ENCODE results near the gene IFT88. TPM values are rescaled to one million over a fixed set of nuclear protein-coding genes. Genes with fewer than 3 reads are reported as not detected.

Gene IFT88
- polyA plus RNA-seq, 10 donors = 11.7 to 20.6 (median 14.2) TPM

GRCh38 chr13:20686167-20686566 is 119.2 kb downstream of the IFT88 start:
- DNase-seq = no peak

DNA sequence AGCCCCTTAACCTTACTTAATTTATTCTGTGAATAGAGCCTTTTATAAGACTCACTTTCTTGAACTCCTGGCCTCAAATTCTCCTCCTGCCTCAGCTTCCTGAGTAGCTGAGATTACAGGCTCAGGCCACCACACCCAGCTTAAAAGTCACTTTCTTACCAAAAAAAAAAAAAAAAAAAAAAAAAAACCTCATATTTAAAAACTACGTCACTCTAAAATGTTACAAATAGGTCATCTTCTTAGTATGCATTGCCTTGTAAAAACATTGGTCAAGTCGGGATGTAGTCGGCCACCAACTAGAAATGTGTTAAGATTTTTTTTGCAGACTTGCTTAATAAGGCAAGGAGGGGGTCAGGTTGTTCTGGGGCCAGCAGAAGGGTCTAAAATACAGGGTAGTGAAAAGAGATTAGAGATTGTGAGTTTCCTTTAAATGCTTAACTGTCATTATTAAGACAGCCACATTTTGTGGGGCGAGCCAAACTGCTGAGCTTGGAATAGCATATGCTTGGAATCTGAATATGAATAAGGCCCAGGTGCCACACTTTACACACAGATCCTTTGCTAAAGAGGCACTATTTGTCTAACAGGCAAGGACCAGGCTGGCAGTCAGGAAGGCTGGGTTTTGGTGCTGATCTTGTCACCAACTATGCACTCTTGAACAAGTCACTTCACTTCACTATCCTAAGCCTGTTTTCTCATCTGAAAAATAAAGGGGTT is 120.1 kb downstream of the IFT88 start:
- no peak for DNase-seq

- DNase-seq = no peak
Measured at GRCh38 chr13:20689291-20689690, 122.3 kb downstream of the IFT88 start.

DNA sequence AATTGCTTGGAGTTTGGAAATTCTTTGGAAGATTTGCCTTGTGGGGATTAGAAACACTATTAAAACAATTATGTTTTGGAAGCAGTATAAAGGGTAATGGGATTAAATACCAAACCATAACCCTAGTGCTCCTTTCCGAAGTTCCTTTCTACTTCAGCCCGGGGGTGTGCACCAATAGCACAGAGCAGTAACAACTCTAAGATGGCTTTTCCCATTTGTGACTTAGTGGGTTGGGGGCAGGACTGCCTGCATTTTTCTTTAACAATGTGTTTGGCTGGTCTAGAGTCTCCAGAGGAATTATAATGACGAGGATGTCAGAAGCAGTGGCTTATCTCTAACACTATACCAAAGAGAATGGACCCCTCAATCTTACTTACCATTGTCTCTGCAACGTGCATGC is 124.7 kb downstream of the IFT88 start:
- DNase-seq = no peak

DNA sequence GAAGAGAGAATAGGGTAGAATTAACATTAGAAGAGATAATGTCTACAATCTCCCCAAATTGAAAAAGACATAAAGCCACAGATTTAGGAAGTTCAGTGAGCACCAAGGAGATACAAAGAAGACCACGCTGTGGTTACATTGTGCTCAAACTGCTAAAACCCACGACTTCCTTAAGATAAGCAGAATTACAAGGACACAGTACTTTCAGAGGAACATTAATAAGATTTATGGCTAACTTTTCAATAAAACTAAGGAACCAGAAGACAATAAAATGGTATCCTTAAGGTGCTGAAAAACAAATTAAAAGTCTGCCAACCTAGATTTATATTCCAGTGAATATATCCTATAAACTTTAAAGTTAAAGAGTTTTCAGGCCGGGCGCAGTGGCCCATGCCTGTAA is 129.1 kb downstream of the IFT88 start:
- DNase-seq = no peak

DNA sequence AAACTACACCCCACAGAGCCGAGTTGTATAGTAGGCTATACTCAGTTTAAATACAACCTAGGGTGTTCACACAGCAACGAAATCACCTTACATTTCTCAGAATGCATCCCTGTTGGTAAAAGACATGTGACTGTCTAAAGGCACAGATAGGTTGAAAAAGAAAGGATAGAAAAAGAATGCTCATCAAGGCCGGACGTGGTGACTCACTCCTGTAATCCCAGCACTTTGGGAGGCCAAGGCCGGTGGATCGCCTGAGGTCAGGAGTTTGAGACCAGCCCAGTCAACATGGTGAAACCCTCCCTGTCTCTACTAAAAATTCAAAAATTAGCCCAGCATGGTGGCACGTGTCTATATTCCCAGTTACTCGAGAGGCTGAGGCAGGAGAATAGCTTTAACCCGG is 132.8 kb downstream of the IFT88 start:
- DNase-seq = no peak

GRCh38 chr13:20700288-20700687 is 133.3 kb downstream of the IFT88 start:
- no peak for DNase-seq

- no peak for DNase-seq
Measured at GRCh38 chr13:20701461-20701860, 134.5 kb downstream of the IFT88 start.

- DNase-seq = peak in 1 of 3 donors; percentile 61
Measured at GRCh38 chr13:20702530-20702914, 135.6 kb downstream of the IFT88 start.

- peak in 1 of 3 donors; percentile 87 for DNase-seq
Measured at GRCh38 chr13:20702915-20703779, 136.2 kb downstream of the IFT88 start, which contains the start of gene IL17D. TSS of gene IL17D (plus strand) at chr13:20703699. CDS start at chr13:20704002, 303 bp downstream.

DNA sequence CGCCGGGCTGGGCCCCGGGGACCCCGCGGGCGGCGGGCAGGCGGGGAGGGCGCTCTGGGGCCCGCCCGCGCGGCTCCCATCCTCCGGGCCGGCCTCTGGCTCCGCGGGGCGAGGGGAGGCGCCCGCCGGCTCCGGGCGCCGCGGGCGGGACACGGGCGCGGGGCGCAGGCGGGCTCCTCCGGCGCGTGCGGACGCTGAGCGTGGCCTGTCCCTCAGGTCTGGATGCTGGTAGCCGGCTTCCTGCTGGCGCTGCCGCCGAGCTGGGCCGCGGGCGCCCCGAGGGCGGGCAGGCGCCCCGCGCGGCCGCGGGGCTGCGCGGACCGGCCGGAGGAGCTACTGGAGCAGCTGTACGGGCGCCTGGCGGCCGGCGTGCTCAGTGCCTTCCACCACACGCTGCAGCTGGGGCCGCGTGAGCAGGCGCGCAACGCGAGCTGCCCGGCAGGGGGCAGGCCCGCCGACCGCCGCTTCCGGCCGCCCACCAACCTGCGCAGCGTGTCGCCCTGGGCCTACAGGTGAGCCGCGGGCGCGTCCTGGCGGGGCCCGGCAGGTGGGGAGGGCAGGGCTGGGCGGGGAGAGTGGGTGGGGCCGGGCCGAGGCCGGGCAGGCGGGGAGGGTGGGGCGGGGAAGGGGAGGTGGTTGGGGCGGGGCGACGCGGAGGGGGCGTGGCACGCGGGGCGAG is 137.0 kb downstream of the IFT88 start:
- DNase-seq = peak in 2 of 3 donors; percentile 85 to 91

DNA sequence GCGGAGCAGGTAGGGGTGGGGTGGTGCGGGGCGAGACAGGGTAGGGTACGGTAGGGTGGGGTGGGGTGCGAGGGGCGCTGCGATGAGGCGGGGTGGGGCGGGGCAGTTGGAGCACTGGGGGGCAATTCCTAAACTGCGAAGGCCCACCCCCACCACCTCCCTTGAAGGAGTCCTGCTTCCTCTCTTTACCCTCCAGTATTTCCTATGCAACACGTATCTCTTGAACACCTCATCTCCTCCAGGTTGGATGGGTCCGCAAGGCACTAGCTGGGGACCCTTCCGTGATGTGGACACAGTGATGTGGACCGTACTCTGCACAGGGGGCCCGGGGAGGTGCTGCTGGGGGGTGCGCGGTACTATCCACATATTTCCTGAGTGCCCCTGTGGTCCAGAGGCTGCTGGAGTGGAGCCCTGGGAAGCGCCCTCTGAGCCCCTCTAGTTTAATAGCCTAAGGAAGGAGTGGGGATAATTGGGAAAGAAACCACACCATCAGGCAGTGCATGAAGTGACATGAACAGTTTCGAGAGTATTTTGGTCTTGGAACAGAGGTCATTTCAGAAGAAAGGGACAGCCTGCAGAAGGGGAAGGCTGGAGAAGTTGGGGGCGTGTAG is 137.6 kb downstream of the IFT88 start:
- DNase-seq = peak in 1 of 3 donors; percentile 36

DNA sequence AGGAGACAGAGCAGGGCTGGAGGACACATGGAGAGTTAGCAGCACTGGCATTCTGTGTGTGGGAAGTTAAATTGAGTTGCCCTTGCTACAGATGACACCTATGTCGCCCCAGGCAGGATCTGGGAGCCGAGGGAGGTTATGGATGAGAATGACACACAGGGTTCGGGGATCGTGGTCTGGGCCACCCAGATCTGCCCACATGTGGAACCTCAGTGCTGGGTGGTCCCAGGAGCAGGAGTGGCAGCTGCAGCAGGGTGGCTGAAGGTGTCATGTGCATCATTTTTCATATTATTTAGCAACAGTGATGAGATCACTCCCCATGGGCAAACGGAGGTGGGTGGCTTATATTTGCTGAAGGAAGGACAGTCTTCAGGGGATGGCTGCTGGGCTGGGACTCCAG is 139.7 kb downstream of the IFT88 start:
- no peak for DNase-seq

DNA sequence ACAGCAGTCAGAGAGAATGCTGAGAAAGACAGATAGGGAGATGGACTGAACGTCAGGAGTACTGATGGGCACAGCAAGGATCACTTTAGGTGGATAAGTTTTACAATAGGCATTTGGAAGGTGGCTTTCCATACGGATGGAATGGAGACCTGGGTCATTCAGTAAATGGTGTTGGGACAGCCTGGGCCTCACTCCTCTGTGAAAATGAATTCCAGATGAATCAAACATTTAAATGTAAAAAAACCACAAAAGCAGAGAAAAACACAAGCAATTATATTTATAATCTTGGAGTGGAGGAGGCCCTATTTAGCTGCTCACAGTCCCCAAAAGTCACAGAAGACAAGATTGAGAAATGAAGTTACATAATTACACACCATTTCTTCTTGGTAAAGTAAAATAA is 141.3 kb downstream of the IFT88 start:
- no peak for DNase-seq

DNA sequence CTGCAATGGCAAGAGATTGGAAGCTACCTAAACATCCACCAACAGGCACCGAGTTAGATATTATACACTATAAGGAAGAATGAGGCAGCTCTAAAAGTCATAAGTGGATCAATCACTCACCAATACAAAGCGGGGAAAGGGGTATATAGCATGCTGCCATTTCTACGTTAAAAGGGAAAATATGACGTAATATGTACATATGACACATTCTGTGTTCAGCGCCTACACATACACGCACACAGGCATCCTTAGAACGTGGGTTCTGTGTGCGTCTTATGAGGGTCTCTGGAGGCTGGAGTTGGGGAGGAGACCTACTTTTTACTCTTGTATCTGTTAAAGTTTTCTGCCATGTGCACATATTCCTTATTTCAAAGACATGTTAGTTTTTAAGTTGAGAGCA is 142.4 kb downstream of the IFT88 start:
- no peak for DNase-seq

DNA sequence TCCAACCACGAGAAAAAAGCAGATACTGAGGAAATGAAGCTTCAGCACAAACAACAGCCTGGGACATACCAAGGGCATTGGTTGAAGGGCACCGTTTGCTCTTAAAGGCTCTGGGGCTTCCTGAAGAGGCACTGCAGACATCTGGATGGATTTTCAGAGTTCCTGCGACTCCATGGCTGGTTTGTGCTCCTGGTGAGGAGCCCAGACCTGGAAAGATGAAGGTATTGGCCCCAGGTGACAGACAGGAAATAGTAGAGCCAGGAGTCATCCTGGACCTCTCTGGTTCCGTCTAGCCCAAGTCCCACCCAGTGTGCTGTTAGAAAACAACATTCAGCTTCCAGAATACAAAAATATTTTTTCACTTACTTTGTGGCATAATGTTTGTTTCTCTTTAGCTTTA is 142.8 kb downstream of the IFT88 start:
- DNase-seq = no peak

- no peak for DNase-seq
Measured at GRCh38 chr13:20711301-20712044, 144.5 kb downstream of the IFT88 start.

GRCh38 chr13:20713014-20713376 is 146.0 kb downstream of the IFT88 start:
- peak in 1 of 3 donors; percentile 63 for DNase-seq

GRCh38 chr13:20713751-20714150 is 146.8 kb downstream of the IFT88 start:
- DNase-seq = peak in 1 of 3 donors; percentile 69

DNA sequence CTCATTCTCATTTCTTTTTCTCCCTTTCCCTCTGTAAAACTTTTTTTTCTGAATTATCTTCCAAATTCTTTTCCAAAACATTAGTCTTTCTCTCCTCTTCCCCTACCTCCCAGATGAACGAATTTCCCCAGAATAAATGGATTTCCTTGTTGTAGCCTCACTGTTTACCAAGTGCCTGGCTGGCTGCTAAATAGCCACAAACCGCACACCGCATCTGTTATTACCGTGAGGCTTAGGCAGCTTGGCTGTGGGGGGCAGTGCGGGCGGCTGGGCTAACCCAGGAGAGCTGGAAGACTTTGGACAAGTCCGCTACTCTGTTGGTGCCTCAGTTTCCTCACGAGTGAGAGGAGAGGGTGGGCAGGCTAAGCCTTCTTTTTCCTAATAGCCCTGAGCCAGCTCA is 147.2 kb downstream of the IFT88 start:
- no peak for DNase-seq

Data from muscle of back (tissue), 11 donors.